Loucy (cell line): ENCODE measurements around the gene TOP2A.

ENCODE experiments used
- H2AFZ ChIP-seq: fragments of 200-600 bp; sonication (generic); 2 replicates; pipeline ENCODE4 v1.6.0; 2016; ENCODE audit warnings: antibody characterized with exemption, mild to moderate bottlenecking, low read length, moderate library complexity
- H3F3A ChIP-seq: fragments of 200-600 bp; 2 replicates; pipeline ENCODE4 v1.6.0; 2016; ENCODE audit warnings: antibody characterized with exemption, low read depth, mild to moderate bottlenecking
- H3K27me3 ChIP-seq: fragments of 200-600 bp; sonication (generic); 2 replicates; pipeline ENCODE4 v1.6.1; 2014; ENCODE audit warnings: low read length, mild to moderate bottlenecking; ENCODE audit not compliant: insufficient read depth, poor library complexity, severe bottlenecking
- H3K36me3 ChIP-seq: fragments of 200-600 bp; sonication (generic); 2 replicates; pipeline ENCODE4 v1.6.1; 2016; ENCODE audit warnings: low read length; ENCODE audit not compliant: insufficient read depth
- H3K4me1 ChIP-seq: fragments of 200-600 bp; sonication (generic); 2 replicates; pipeline ENCODE4 v1.5.1; 2014; ENCODE audit warnings: low read length, mild to moderate bottlenecking; ENCODE audit not compliant: insufficient read depth, poor library complexity, severe bottlenecking
- H3K4me2 ChIP-seq: fragments of 200-600 bp; sonication (generic); 2 replicates; pipeline ENCODE4 v1.6.0; 2014; ENCODE audit warnings: antibody characterized with exemption, low read length, low read depth, mild to moderate bottlenecking; ENCODE audit not compliant: poor library complexity, severe bottlenecking
- H3K4me3 ChIP-seq: fragments of 200-600 bp; sonication (generic); 2 replicates; pipeline ENCODE4 v1.5.1; 2014; ENCODE audit warnings: low read length, mild to moderate bottlenecking, mixed read lengths; ENCODE audit not compliant: poor library complexity, severe bottlenecking
- H3K79me2 ChIP-seq: fragments of 200-600 bp; sonication (generic); 2 replicates; pipeline ENCODE4 v1.6.1; 2014; ENCODE audit warnings: low read length; ENCODE audit not compliant: insufficient read depth
- H3K9ac ChIP-seq: fragments of 200-600 bp; sonication (generic); 2 replicates; pipeline ENCODE4 v1.6.0; 2014; ENCODE audit warnings: mild to moderate bottlenecking, low read depth, low read length, moderate library complexity; ENCODE audit not compliant: poor library complexity, severe bottlenecking
- H3K9me2 ChIP-seq: fragments of 200-600 bp; sonication (generic); replicated peaks from 2 replicates; pipeline ENCODE4 v1.6.1; 2016; ENCODE audit warnings: low read depth, low read length, mixed read lengths
- H3K9me3 ChIP-seq: fragments of 200-600 bp; sonication (generic); 2 replicates; pipeline ENCODE4 v1.6.1; 2014; ENCODE audit warnings: mild to moderate bottlenecking, antibody characterized with exemption, low read length, low read depth; ENCODE audit not compliant: insufficient read depth
- H4K20me1 ChIP-seq: fragments of 200-600 bp; sonication (generic); 2 replicates; pipeline ENCODE4 v1.6.0; 2014; ENCODE audit warnings: antibody characterized with exemption, low read length, mild to moderate bottlenecking; ENCODE audit not compliant: insufficient read depth, poor library complexity, severe bottlenecking
- CTCF ChIP-seq: fragments of 200-600 bp; sonication (generic); conservative IDR thresholded peaks from 2 replicates; pipeline ENCODE4 v1.5.1; 2014; ENCODE audit warnings: mild to moderate bottlenecking, antibody characterized with exemption, low read length
- EZH2phosphoT487 ChIP-seq: fragments of 200-600 bp; IDR thresholded peaks from 2 replicates; pipeline ENCODE4 v1.6.1; 2018; ENCODE audit warnings: antibody characterized with exemption, mild to moderate bottlenecking, moderate library complexity, borderline replicate concordance

TOP2A gene

DNA sequence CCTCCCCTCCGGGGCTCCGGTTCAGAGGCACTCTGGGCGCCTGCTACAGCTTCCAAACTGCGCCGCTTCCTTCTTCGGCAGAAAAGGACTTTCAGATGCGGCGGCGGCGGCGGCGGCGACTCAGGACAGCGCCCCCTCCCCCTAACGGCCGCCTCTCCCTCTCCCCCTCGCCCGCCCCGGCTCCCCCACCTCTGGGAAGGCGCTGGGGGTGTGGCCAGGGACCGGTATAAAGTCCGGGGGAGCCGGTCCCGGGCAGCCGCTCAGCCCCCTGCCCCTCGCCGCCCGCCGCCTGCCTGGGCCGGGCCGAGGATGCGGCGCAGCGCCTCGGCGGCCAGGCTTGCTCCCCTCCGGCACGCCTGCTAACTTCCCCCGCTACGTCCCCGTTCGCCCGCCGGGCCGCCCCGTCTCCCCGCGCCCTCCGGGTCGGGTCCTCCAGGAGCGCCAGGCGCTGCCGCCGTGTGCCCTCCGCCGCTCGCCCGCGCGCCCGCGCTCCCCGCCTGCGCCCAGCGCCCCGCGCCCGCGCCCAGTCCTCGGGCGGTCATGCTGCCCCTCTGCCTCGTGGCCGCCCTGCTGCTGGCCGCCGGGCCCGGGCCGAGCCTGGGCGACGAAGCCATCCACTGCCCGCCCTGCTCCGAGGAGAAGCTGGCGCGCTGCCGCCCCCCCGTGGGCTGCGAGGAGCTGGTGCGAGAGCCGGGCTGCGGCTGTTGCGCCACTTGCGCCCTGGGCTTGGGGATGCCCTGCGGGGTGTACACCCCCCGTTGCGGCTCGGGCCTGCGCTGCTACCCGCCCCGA, 25.7 kb upstream of the TOP2A start, which contains the start of gene IGFBP4:
Gene IGFBP4, plus strand, starts transcription at position 255 of the 792 bp plus-strand sequence. Its CDS starts 286 bp downstream, at position 541.
- no peaks in the 10 kb centered on the region for H4K20me1 ChIP-seq
- H3F3A ChIP-seq = no peaks in the 10 kb centered on the region
- H3K27me3 ChIP-seq = no peaks in the 10 kb centered on the region
- H3K9me2 ChIP-seq = no peaks in the 10 kb centered on the region
- H3K36me3 ChIP-seq = no peaks in the 10 kb centered on the region
- H2AFZ ChIP-seq = no peak within 1 kb of the TSS; the same call in 1 of the 2 replicates
- H3K4me2 ChIP-seq = no peak within 1 kb of the TSS
- H3K9ac ChIP-seq = peak within 1 kb of the TSS; percentile 46
- no peaks in the 10 kb centered on the region for H3K79me2 ChIP-seq
- peaks cover 29% of the 10 kb centered on the region for H3K4me1 ChIP-seq
- H3K4me3 ChIP-seq = no peak within 1 kb of the TSS
- H3K9me3 ChIP-seq = no peaks in the 10 kb centered on the region
- TF ChIP-seq EZH2phosphoT487 (no peak), CTCF (no peak)

DNA sequence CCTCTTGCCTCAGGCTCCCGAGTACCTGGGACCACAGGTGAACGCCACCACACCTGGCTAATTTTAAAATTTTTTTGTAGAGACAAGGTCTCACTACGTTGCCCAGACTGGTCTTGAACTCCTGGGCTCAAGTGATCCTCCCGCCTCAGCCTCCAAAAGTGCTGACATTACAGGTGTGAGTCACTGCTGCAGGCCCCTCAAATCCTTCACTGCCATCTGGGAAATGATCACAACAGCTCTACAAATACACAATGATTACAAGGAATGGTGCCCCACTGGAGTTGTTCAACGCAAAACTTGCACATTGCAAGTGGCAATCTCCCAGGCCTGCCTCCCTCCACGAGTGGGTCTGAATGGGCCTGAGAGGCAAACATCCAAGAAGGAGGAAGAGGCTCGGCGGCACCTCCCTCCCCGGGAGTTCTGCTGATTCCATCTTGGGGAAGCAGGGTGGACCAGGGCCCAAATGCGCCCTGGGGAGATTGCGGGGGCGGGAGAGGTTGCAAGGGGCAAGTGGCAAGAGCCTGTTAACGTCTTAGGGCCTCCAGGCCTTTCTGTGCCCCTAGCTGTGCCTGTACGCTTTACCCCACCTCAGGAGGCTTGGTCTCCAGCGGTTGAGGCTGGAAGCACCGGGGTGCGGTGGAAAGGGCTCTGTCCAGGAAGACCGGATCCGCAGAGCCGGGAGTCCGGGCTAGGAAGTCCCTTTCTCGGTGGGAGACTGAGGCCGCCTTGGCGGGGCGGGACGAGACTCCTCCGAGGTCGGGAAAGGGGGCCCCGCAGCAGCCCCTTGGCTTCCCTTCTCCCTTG, 24.9 kb upstream of the TOP2A start:
- H3K27me3 ChIP-seq = no peaks in the 10 kb centered on the region
- H3K4me3 ChIP-seq = no peak overlapping the region
- H3K9me3 ChIP-seq = no peaks in the 10 kb centered on the region
- no peaks in the 10 kb centered on the region for H3F3A ChIP-seq
- no peak overlapping the region for H3K4me2 ChIP-seq
- TF ChIP-seq EZH2phosphoT487 (no peak), CTCF (no peak)
- no peak overlapping the region; the same call in 1 of the 2 replicates for H2AFZ ChIP-seq
- peaks cover 27% of the 10 kb centered on the region for H3K4me1 ChIP-seq
- no peaks in the 10 kb centered on the region for H4K20me1 ChIP-seq
- H3K79me2 ChIP-seq = no peaks in the 10 kb centered on the region
- H3K36me3 ChIP-seq = no peaks in the 10 kb centered on the region
- H3K9ac ChIP-seq = no peak overlapping the region
- no peaks in the 10 kb centered on the region for H3K9me2 ChIP-seq

GRCh38 chr17:40440166-40440565, 22.5 kb upstream of the TOP2A start:
- H3K9ac ChIP-seq = no peak overlapping the region
- H3K4me1 ChIP-seq = peaks cover 30% of the 10 kb centered on the region
- H3K79me2 ChIP-seq = no peaks in the 10 kb centered on the region
- no peaks in the 10 kb centered on the region for H3F3A ChIP-seq
- H3K4me3 ChIP-seq = no peak overlapping the region
- no peaks in the 10 kb centered on the region for H4K20me1 ChIP-seq
- no peaks in the 10 kb centered on the region for H3K9me3 ChIP-seq
- no peaks in the 10 kb centered on the region for H3K9me2 ChIP-seq
- no peaks in the 10 kb centered on the region for H3K36me3 ChIP-seq
- no peaks in the 10 kb centered on the region for H3K27me3 ChIP-seq
- H3K4me2 ChIP-seq = no peak overlapping the region
- no peak overlapping the region for H2AFZ ChIP-seq
- TF ChIP-seq EZH2phosphoT487 = no peak
